Measurements from ENCODE around the gene SLC24A3.

DNA sequence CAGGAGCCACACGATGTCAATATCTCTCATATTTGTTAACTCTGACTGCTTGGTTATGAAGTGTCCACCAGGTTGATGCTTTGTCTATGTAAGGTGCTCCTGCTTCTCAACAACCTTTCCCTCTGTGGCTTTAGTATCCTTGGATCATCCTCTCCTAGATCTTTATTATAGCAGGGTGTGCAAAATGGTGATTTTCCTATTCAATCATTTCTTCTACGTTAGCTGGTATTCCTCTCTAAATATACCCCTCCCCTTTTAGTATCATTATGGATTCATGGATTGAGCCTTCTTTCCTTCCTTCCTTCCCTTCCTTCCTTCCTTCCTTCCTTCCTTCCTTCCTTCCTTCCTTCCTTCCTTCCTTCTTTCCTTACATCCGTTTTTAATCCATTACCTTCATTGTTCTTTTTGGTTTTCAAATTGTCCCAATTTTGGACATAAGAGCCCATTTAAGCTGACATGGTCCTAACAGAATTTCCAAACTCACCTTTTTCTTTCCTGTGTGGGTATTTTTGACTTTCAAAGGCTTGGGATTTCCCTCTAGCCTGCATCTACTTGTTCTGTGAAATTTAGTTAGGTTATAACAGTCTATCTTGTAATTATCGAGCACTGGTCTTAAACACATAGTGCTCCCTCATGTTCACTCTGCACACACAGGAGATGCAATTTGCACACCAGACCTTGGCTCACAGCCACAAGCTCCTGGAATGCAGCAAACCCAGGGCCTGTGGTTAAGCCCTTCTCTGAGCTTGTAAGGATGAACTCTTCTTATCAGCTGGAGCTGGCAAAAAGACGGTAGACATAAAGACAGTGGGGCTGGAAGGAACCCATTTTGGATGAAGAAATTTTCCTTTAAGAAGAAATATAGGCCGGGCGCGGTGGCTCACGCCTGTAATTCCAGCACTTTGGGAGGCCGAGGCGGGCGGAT is 109.9 kb downstream of the SLC24A3 start:
- TF ChIP-seq, protein P1, sequence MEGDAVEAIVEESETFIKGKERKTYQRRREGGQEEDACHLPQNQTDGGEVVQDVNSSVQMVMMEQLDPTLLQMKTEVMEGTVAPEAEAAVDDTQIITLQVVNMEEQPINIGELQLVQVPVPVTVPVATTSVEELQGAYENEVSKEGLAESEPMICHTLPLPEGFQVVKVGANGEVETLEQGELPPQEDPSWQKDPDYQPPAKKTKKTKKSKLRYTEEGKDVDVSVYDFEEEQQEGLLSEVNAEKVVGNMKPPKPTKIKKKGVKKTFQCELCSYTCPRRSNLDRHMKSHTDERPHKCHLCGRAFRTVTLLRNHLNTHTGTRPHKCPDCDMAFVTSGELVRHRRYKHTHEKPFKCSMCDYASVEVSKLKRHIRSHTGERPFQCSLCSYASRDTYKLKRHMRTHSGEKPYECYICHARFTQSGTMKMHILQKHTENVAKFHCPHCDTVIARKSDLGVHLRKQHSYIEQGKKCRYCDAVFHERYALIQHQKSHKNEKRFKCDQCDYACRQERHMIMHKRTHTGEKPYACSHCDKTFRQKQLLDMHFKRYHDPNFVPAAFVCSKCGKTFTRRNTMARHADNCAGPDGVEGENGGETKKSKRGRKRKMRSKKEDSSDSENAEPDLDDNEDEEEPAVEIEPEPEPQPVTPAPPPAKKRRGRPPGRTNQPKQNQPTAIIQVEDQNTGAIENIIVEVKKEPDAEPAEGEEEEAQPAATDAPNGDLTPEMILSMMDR (IDR thresholded peaks at IDR 0.05), result no peak
- TF ChIP-seq POLR2A (IDR thresholded peaks at IDR 0.05), result no peak
